K562 (cell line): ENCODE measurements around the gene BPTF. TPM values are rescaled to one million over a fixed set of nuclear protein-coding genes. Genes with fewer than 3 reads are reported as not detected.
A peak's percentile ranks its signal among the peaks of the same experiment; 100 is the strongest.

Experiments used
- ATAC-seq: fragments of 200-7000 bp; cut with Tn5 transposase; 3 replicates; pipeline ENCODE4 v1.9.1; 2020; ENCODE audit warnings: moderate library complexity
- BruUV-seq: library from RNA; stranded (reverse); fragments of 400-500 nt; replicated peaks from 2 replicates; lab custom pipeline; 2021; lab: Mats Ljungman, UMichigan
- CTCF ChIA-PET: fragments of 300-600 bp; formaldehyde crosslinking; extraction: SDS; loops from one replicate; lab custom pipeline; 2021; ENCODE audit warnings: low intra/inter-chr PET ratio; lab: Yijun Ruan, JAX
- POLR2A ChIA-PET: fragments of 300-600, 350-650 bp; sonication (Branson Sonifier 250); formaldehyde crosslinking; extraction: SDS; loops from one replicate; lab custom pipeline; 2021; ENCODE audit warnings: antibody characterized with exemption, inconsistent platforms; lab: Yijun Ruan, JAX
- DNase-seq, 4 experiments: peaks; one replicate each; pipeline versions ENCODE4 v3.0.0 to v3.0.0-alpha.2; 2011 to 2018; ENCODE audit warnings: low spot score in 3 of 4, mixed read lengths in 3 of 4; ENCODE audit errors: extremely low read depth in 1 of 4
- FAIRE-seq: peaks from 2 replicates; lab custom pipeline; 2011; peaks lifted over from hg19 to GRCh38; lab: Jason Lieb, UNC
- H2AFZ ChIP-seq: 2 replicates; pipeline ENCODE4 v1.6.0; 2011; ENCODE audit warnings: low read depth, low read length, control low read depth, inconsistent platforms
- H3K27ac ChIP-seq: fragments of 200-600 bp; 3 replicates; pipeline ENCODE4 v1.8.0; 2011; ENCODE audit warnings: low read depth, mild to moderate bottlenecking, control low read depth, inconsistent platforms, low read length, moderate library complexity, mixed read lengths; ENCODE audit errors: extremely low read depth
- H3K27me3 ChIP-seq, 2 experiments: fragments of 300-600 bp in 1 of 2; 2 replicates in 1 of 2; 3 replicates in 1 of 2; pipeline versions ENCODE4 v1.6.0 to v1.8.0; 2011; ENCODE audit warnings: inconsistent platforms in 2 of 2, low read length in 2 of 2, mild to moderate bottlenecking in 1 of 2, mixed read lengths in 1 of 2, moderate library complexity in 1 of 2; ENCODE audit not compliant: control insufficient read depth in 2 of 2, insufficient read depth in 2 of 2
- H3K36me3 ChIP-seq: fragments of 300-600 bp; 3 replicates; pipeline ENCODE4 v1.8.0; 2011; ENCODE audit warnings: mild to moderate bottlenecking, low read length, inconsistent platforms; ENCODE audit not compliant: control insufficient read depth, insufficient read depth
- H3K4me1 ChIP-seq, 2 experiments: fragments of 200-600 bp in 1 of 2; replicated peaks in 1 of 2; 2 replicates in 1 of 2; 3 replicates in 1 of 2; pipeline versions ENCODE4 v1.5.1 to v1.8.0; 2011; ENCODE audit warnings: inconsistent platforms in 2 of 2, low read length in 2 of 2, mild to moderate bottlenecking in 1 of 2, mixed read lengths in 1 of 2, moderate library complexity in 1 of 2; ENCODE audit not compliant: control insufficient read depth in 2 of 2, insufficient read depth in 2 of 2
- H3K4me2 ChIP-seq: 2 replicates; pipeline ENCODE4 v1.6.1; 2011; ENCODE audit warnings: low read length, control low read depth, inconsistent platforms, mixed read lengths; ENCODE audit not compliant: insufficient read depth
- H3K4me3 ChIP-seq: fragments of 200-600 bp; sonication (generic), shearing (Covaris generic); 2 replicates; pipeline ENCODE4 v1.5.1; 2016; ENCODE audit warnings: control low read depth, inconsistent platforms
- H3K79me2 ChIP-seq: fragments of 200-600 bp; 3 replicates; pipeline ENCODE4 v1.8.0; 2011; ENCODE audit warnings: low read length, inconsistent platforms; ENCODE audit not compliant: control insufficient read depth, insufficient read depth
- H3K9ac ChIP-seq, 2 experiments: 2 replicates each; pipeline versions ENCODE4 v1.6.0 to v1.6.1; 2011; ENCODE audit warnings: low read depth in 2 of 2, low read length in 2 of 2, control low read depth in 1 of 2, inconsistent platforms in 1 of 2, mild to moderate bottlenecking in 1 of 2, mixed read lengths in 1 of 2; ENCODE audit not compliant: insufficient read depth in 1 of 2
- H3K9me1 ChIP-seq: one replicate; pipeline ENCODE4 v1.6.0; 2011; ENCODE audit warnings: inconsistent platforms, mild to moderate bottlenecking, low read length, moderate library complexity; ENCODE audit not compliant: control insufficient read depth, insufficient read depth
- H3K9me3 ChIP-seq: replicated peaks from 2 replicates; pipeline ENCODE4 v1.5.1; 2011; ENCODE audit warnings: low read depth, low read length, inconsistent platforms; ENCODE audit not compliant: control insufficient read depth, insufficient read depth
- H4K20me1 ChIP-seq: replicated peaks from 2 replicates; pipeline ENCODE4 v1.6.1; 2011; ENCODE audit warnings: low read length, inconsistent platforms, mixed read lengths; ENCODE audit not compliant: control insufficient read depth, insufficient read depth
- ARNT ChIP-seq, 2 experiments: fragments of 450-650 bp; IDR thresholded peaks; 2 replicates each; pipeline ENCODE4 v1.6.1; 2016; ENCODE audit warnings: mild to moderate bottlenecking in 1 of 2
- ATF3 ChIP-seq, 2 experiments: fragments of 450-650 bp in 1 of 2; sonication (generic) in 1 of 2; formaldehyde crosslinking in 1 of 2; IDR thresholded peaks in 1 of 2; conservative IDR thresholded peaks in 1 of 2; 2 replicates each; pipeline versions ENCODE4 v1.6.1 to v1.8.1; 2016 to 2023; ENCODE audit warnings: mild to moderate bottlenecking in 2 of 2, moderate library complexity in 2 of 2, inconsistent platforms in 1 of 2, missing genetic modification reagents in 1 of 2
- EGR1 ChIP-seq: fragments of 450-650 bp; conservative IDR thresholded peaks from 2 replicates; pipeline ENCODE4 v1.6.1; 2017; ENCODE audit warnings: mild to moderate bottlenecking
- FOXP1 ChIP-seq: sonication (generic); formaldehyde crosslinking; IDR thresholded peaks from 2 replicates; pipeline ENCODE4 v1.8.0; 2022; ENCODE audit warnings: mild to moderate bottlenecking, missing genetic modification reagents
- HNRNPH1 ChIP-seq: fragments of 200-400 bp; formaldehyde crosslinking; optimal IDR thresholded peaks from 2 replicates; pipeline ENCODE3; 2017; ENCODE audit warnings: low read depth, mild to moderate bottlenecking, low read length, moderate library complexity
- TCF7L2 ChIP-seq: fragments of 150-350 bp; IDR thresholded peaks from 2 replicates; pipeline ENCODE4 v1.6.1; 2016; ENCODE audit warnings: low read depth, mild to moderate bottlenecking, low read length, moderate library complexity
- WGBS: fragments of 100-300 bp; shearing (Covaris generic); methylation state at CpG from one replicate; pipeline ENCODE4 v1.1.6; 2016; ENCODE audit warnings: low coverage, mixed read lengths; ENCODE audit not compliant: insufficient coverage; ENCODE audit errors: missing lambda C conversion rate; 5-methylcytosine and 5-hydroxymethylcytosine counted together
- in situ Hi-C: fragments of 300-500 bp; cut with MboI; formaldehyde crosslinking; loops from 4 replicates; pipeline ENCODE4 v1.15.0; 2018; ENCODE audit warnings: inconsistent platforms, mixed read lengths
- intact Hi-C: fragments of 100-400 bp; cut with micrococcal nuclease; formaldehyde crosslinking; loops from 2 replicates; pipeline ENCODE4 v1.14.2; 2022
- polyA plus RNA-seq, 8 experiments: library from polyadenylated mRNA; depleted of rRNA in 4 of 8; stranded (reverse) in 5 of 8; unstranded in 3 of 8; fragments of >200 nt; fragmentation: Nextera tagmentation in 2 of 8; fragmentation: Illumina TruSeq in 1 of 8; extraction: Ambion mirVana in 2 of 8; extraction: Trizol in 1 of 8; gene quantifications; 2 replicates each; pipeline versions ENCODE4 v1.2.1 to v1.2.3, GENCODE V29; 2011 to 2014; ENCODE audit warnings: inconsistent platforms in 1 of 8, missing spikeins in 1 of 8
- total RNA-seq, 7 experiments: library from RNA; depleted of rRNA in 6 of 7; stranded (reverse); fragments of >200 nt in 6 of 7; fragmentation: Illumina TruSeq in 2 of 7; extraction: Trizol in 2 of 7; gene quantifications; 2 replicates each; pipeline versions ENCODE4 v1.2.1 to v1.2.3, GENCODE V29; 2011 to 2021; ENCODE audit warnings: low replicate concordance in 1 of 7
- TF ChIP-seq, protein P1 (sequence below): fragments of 250-450 bp; sonication (Bioruptor Pico); IDR thresholded peaks from 2 replicates; pipeline ENCODE4 v1.4.0; 2020; ENCODE audit warnings: mild to moderate bottlenecking, moderate library complexity

Gene BPTF
- total and polyA plus RNA-seq, 9 of the 15 experiments (the other 6 are each of a cell fraction or from before 2014, with no cell fraction given), result 12.5 to 52.1 (median 26.9) TPM

GRCh38 chr17:67931227-67931626 lies 105.9 kb downstream of the BPTF start:
- H3K27me3 ChIP-seq, result no peaks in the 10 kb centered on the region
- in situ Hi-C loops, result no loop called here
- H4K20me1 ChIP-seq, result no peaks in the 10 kb centered on the region
- intact Hi-C loops, result no loop called here
- no TSS peak for BruUV-seq
- H2AFZ ChIP-seq, result no peak overlapping the region
- no peaks in the 10 kb centered on the region for H3K9me3 ChIP-seq
- TF ChIP-seq ATF3 (IDR thresholded peaks at IDR 0.05) (peak; percentile 14; the same call in 1 of the 2 replicates), ATF3 (CRISPR knock-in tag; conservative IDR thresholded peaks at IDR 0.05) (no peak), ARNT (IDR thresholded peaks at IDR 0.05) (no peak), HNRNPH1 (no peak), EGR1 (no peak), TCF7L2 (no peak), FOXP1 (no peak)
- TF ChIP-seq, protein P1, sequence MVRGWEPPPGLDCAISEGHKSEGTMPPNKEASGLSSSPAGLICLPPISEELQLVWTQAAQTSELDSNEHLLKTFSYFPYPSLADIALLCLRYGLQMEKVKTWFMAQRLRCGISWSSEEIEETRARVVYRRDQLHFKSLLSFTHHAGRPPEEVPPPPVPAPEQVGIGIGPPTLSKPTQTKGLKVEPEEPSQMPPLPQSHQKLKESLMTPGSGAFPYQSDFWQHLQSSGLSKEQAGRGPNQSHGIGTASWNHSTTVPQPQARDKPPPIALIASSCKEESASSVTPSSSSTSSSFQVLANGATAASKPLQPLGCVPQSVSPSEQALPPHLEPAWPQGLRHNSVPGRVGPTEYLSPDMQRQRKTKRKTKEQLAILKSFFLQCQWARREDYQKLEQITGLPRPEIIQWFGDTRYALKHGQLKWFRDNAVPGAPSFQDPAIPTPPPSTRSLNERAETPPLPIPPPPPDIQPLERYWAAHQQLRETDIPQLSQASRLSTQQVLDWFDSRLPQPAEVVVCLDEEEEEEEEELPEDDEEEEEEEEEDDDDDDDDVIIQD, result no peak
- H3K36me3 ChIP-seq, result peaks cover 76% of the 10 kb centered on the region
- no peaks in the 10 kb centered on the region for H3K9me1 ChIP-seq
- H3K4me3 ChIP-seq, result no peak overlapping the region
- no peaks in the 10 kb centered on the region for H3K79me2 ChIP-seq
- H3K4me1 ChIP-seq, result no peaks in the 10 kb centered on the region
- CTCF ChIA-PET, result no interaction called here
- H3K4me2 ChIP-seq, result no peak overlapping the region
- DNase-seq, result no peak
- POLR2A ChIA-PET, result no interaction called here
- WGBS, result 97% methylated on average over 5 of the region's 5 CpGs
- FAIRE-seq, result no peak
- H3K9ac ChIP-seq, result no peak overlapping the region
- H3K27ac ChIP-seq, result no peak overlapping the region
- no peak for ATAC-seq
